Measurements from ENCODE around the gene LONP2. TPM values are rescaled to one million over a fixed set of nuclear protein-coding genes. Genes with fewer than 3 reads are reported as not detected.

The LONP2 gene
- polyA plus RNA-seq, 2 of the 4 experiments (the other 2 are of a cell fraction) = 27.8 to 51.3 TPM

DNA sequence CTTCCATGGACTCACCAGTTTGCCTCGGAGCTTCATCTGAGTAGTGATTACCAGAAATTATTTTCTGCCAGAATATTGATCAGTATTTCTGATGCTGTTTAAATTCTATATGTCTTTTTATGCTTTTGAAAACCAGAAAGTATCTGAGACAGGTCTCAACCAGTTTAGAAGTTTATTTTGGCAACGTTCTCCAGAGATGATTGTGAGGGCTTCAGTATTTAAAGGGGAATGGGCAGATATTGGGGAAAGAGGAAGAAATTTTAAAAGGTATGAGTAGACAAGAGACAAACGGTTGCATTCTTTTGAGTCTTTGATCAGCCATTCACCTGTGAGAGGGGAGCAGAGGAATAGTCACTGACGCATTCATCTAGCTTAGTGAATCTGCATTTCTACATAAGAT, 47.7 kb downstream of the LONP2 start (continued):
- TF ChIP-seq CHD4 (IDR thresholded peaks at IDR 0.05; ENCODE audit: borderline replicate concordance) = no peak

- ATAC-seq = no peak
- no peak overlapping the region for H3K27ac ChIP-seq
- WGBS (ENCODE audit: missing lambda C conversion rate) = 75% methylated on average over 2 of the region's 2 CpGs
These were observed 48.4 kb downstream of the LONP2 start for GRCh38 chr16:48292452-48292851.

DNA sequence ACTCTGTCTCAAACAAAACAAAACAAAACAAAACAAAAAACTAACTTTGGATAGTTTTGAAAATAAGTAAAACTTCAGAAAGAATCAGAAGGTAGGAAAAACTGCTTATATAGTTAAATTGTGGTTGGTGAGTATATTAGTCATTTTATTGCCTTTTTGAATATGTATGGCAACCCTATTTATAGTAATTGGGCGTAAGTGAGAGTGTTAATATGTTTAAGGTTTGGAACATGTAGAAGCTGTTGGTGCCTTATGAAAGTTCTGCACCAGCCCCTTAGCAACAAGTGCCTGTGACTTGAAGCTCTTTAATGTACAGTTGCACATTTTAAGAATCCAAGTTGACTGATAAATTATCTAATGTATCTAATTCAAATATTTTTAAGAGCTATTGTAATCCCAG, 50.6 kb downstream of the LONP2 start:
- no peak overlapping the region for H3K27ac ChIP-seq
- no peak overlapping the region for H3K4me3 ChIP-seq
- DNase-seq (ENCODE audit: low read depth in 1 of 2, low spot score in 1 of 2) = no peak
- no peaks in the 10 kb centered on the region; the same call in 2 of the 3 replicates for H3K4me1 ChIP-seq
- no peak for TF ChIP-seq CHD2 (IDR thresholded peaks at IDR 0.05; ENCODE audit: low read length, partially characterized antibody)
- no peak for TF ChIP-seq NR3C1 (IDR thresholded peaks at IDR 0.05)
- TF ChIP-seq FOXS1 (CRISPR knock-in tag; IDR thresholded peaks at IDR 0.05) = no peak
- no peak overlapping the region for H3K4me2 ChIP-seq
- FAIRE-seq = no peak
- POLR2A ChIA-PET = no interaction called here
- ATAC-seq = no peak
- WGBS (ENCODE audit: missing lambda C conversion rate) = 89% methylated on average over 1 of the region's 1 CpG
- no peaks in the 10 kb centered on the region for H3K9me3 ChIP-seq
- CTCF ChIA-PET = no interaction called here

More at GRCh38 chr16:48292452-48292851, 48.4 kb downstream of the LONP2 start:
- H3K4me2 ChIP-seq = no peak overlapping the region
- POLR2A ChIA-PET = no interaction called here
- TF ChIP-seq TFCP2L1 (CRISPR knock-in tag; IDR thresholded peaks at IDR 0.05) (no peak), CBX8 (IDR thresholded peaks at IDR 0.05) (no peak), NPAS2 (CRISPR knock-in tag; IDR thresholded peaks at IDR 0.05; ENCODE audit: borderline replicate concordance) (no peak), MAFK (IDR thresholded peaks at IDR 0.05; ENCODE audit: partially characterized antibody) (no peak), KDM1A (IDR thresholded peaks at IDR 0.05; ENCODE audit: low read depth) (no peak), ATOH8 (CRISPR knock-in tag; IDR thresholded peaks at IDR 0.05; ENCODE audit: low read depth) (no peak), FOSB (CRISPR knock-in tag; IDR thresholded peaks at IDR 0.05) (no peak), PBX3 (IDR thresholded peaks at IDR 0.05) (no peak), ZFP36 (IDR thresholded peaks at IDR 0.05; ENCODE audit: borderline replicate concordance, partially characterized antibody) (no peak), NR3C1 (IDR thresholded peaks at IDR 0.05) (no peak), CBX2 (IDR thresholded peaks at IDR 0.05; ENCODE audit: borderline replicate concordance, low read depth) (no peak), POLR2A (IDR thresholded peaks at IDR 0.05; ENCODE audit: low read length) (no peak), GATA3 (IDR thresholded peaks at IDR 0.05; ENCODE audit: borderline replicate concordance) (no peak)
- FAIRE-seq (no peak), DNase-seq (ENCODE audit: low read depth in 1 of 2, low spot score in 1 of 2) (no peak)
- H3K9me3 ChIP-seq = peaks cover 3% of the 10 kb centered on the region; the same call in 1 of the 3 replicates
- CTCF ChIA-PET = interaction anchor here (0.6 to 2.0 kb wide), 2 partner anchors 249 to 284 kb away, joined by 3 to 7 read pairs; no protein-coding TSS in a partner anchor
- no peak overlapping the region for H3K4me3 ChIP-seq
- H3K4me1 ChIP-seq = no peaks in the 10 kb centered on the region

- no peaks in the 10 kb centered on the region for H3K9me3 ChIP-seq
- POLR2A ChIA-PET = no interaction called here
- peaks cover 9% of the 10 kb centered on the region; the same call in 2 of the 3 replicates for H3K4me1 ChIP-seq
- WGBS (ENCODE audit: missing lambda C conversion rate) = 93% methylated on average over 1 of the region's 1 CpG
- FAIRE-seq (no peak), DNase-seq (ENCODE audit: low read depth in 1 of 2, low spot score in 1 of 2) (no peak), ATAC-seq (no peak)
- H3K27ac ChIP-seq = no peak overlapping the region
- CTCF ChIA-PET = no interaction called here
- TF ChIP-seq HDAC2 (IDR thresholded peaks at IDR 0.05) = no peak
- no peak overlapping the region for H3K4me2 ChIP-seq
- H3K4me3 ChIP-seq = no peak overlapping the region
These were observed 51.6 kb downstream of the LONP2 start for GRCh38 chr16:48295488-48296281.

DNA sequence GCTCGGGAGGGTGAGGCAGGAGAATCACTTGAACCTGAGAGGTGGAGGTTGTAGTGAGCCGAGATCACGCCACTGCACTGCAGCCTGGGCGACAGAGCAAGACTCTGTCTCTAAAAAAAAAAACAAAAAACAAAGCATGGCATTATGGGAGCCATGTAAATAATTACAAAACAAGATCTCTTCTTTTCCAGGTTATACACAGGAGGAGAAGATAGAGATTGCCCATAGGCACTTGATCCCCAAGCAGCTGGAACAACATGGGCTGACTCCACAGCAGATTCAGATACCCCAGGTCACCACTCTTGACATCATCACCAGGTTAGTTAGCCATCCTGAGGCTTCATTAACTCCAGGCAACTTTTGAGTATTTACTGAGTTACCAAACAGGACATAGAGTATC, 55.4 kb downstream of the LONP2 start:
- FAIRE-seq (no peak), ATAC-seq (no peak), DNase-seq (ENCODE audit: low read depth in 1 of 2, low spot score in 1 of 2) (no peak)
- WGBS (ENCODE audit: missing lambda C conversion rate) = 96% methylated on average over 4 of the region's 4 CpGs
- Histone ChIP-seq H3K4me1 (peaks cover 10% of the 10 kb centered on the region; the same call in 2 of the 3 replicates), H3K4me3 (no peak overlapping the region), H3K9me3 (no peaks in the 10 kb centered on the region), H3K4me2 (no peak overlapping the region), H3K27ac (peak overlapping the region; percentile 54 to 71; a peak in 4 of 6 replicates)
- TF ChIP-seq KDM5A (IDR thresholded peaks at IDR 0.05) (no peak), HOXB5 (CRISPR knock-in tag; IDR thresholded peaks at IDR 0.05) (no peak), JUNB (IDR thresholded peaks at IDR 0.05) (no peak), ESRRA (IDR thresholded peaks at IDR 0.05; ENCODE audit: borderline replicate concordance, low read length) (no peak), FOSB (CRISPR knock-in tag; IDR thresholded peaks at IDR 0.05) (no peak), POLR2AphosphoS2 (conservative IDR thresholded peaks at IDR 0.05; ENCODE audit: low read length) (no peak), ZNF302 (CRISPR knock-in tag; IDR thresholded peaks at IDR 0.05) (no peak), MAZ (IDR thresholded peaks at IDR 0.05; ENCODE audit: borderline replicate concordance, low read depth, low read length) (no peak), RARB (CRISPR knock-in tag; IDR thresholded peaks at IDR 0.05) (no peak)
- TF ChIP-seq, protein P1, sequence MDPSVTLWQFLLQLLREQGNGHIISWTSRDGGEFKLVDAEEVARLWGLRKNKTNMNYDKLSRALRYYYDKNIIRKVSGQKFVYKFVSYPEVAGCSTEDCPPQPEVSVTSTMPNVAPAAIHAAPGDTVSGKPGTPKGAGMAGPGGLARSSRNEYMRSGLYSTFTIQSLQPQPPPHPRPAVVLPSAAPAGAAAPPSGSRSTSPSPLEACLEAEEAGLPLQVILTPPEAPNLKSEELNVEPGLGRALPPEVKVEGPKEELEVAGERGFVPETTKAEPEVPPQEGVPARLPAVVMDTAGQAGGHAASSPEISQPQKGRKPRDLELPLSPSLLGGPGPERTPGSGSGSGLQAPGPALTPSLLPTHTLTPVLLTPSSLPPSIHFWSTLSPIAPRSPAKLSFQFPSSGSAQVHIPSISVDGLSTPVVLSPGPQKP (IDR thresholded peaks at IDR 0.05; ENCODE audit: low read depth, low read length) = no peak
- POLR2A ChIA-PET = no interaction called here
- CTCF ChIA-PET = no interaction called here
